HEK293 (cell line): ENCODE measurements around the gene ATE1.

Experiments
- CTCF ChIP-seq: fragments of 450-650 bp; formaldehyde crosslinking; IDR thresholded peaks from 2 replicates; pipeline ENCODE4 v1.5.1; 2016; ENCODE audit warnings: missing biosample characterization, missing genetic modification characterization
- ELK4 ChIP-seq: IDR thresholded peaks from 2 replicates; pipeline ENCODE4 v1.6.1; 2011; ENCODE audit warnings: mild to moderate bottlenecking, low read depth, low read length, borderline replicate concordance
- REPIN1 ChIP-seq: fragments of 450-650 bp; formaldehyde crosslinking; IDR thresholded peaks from 2 replicates; pipeline ENCODE4 v1.5.1; 2017; ENCODE audit warnings: missing biosample characterization, missing genetic modification characterization, low read depth
- ZNF138 ChIP-seq: fragments of 450-650 bp; formaldehyde crosslinking; IDR thresholded peaks from 2 replicates; pipeline ENCODE4 v1.5.1; 2016; ENCODE audit warnings: missing biosample characterization, missing genetic modification characterization, borderline replicate concordance
- ZNF174 ChIP-seq: fragments of 450-650 bp; formaldehyde crosslinking; IDR thresholded peaks from 2 replicates; pipeline ENCODE4 v1.5.0; 2017; ENCODE audit warnings: missing biosample characterization, mild to moderate bottlenecking, missing genetic modification characterization
- ZNF24 ChIP-seq: fragments of 450-650 bp; formaldehyde crosslinking; IDR thresholded peaks from 2 replicates; pipeline ENCODE4 v1.5.1; 2016; ENCODE audit warnings: missing biosample characterization, missing genetic modification characterization

GRCh38 chr10:121764233-121764942 lies 163.4 kb downstream of the ATE1 start:
- TF ChIP-seq ZNF174 (tag by site-specific recombination) (no peak), CTCF (no peak), ZNF138 (no peak), REPIN1 (tag by site-specific recombination) (no peak), ZNF24 (no peak), ELK4 (no peak)
